ENCODE data around the gene TCL1A.

The TCL1A gene

GRCh38 chr14:95663226-95663797 is 50.6 kb downstream of the TCL1A start:
- no peak for TF ChIP-seq CTCF (IDR thresholded peaks at IDR 0.05; ENCODE audit: low read depth, low read length, missing control alignments)
- no peak overlapping the region for H3K4me3 ChIP-seq (ENCODE audit: low read depth, low read length)
- in situ Hi-C loops (cut with HindIII; ENCODE audit: low sequenced_read_pairs): no loop called here
- no peak for DNase-seq (ENCODE audit: low read depth)

GRCh38 chr14:95662376-95663186 is 51.3 kb downstream of the TCL1A start:
- TF ChIP-seq CTCF (IDR thresholded peaks at IDR 0.05; ENCODE audit: low read depth, low read length, missing control alignments): no peak
- DNase-seq (ENCODE audit: low read depth): no peak
- in situ Hi-C loops (cut with HindIII; ENCODE audit: low sequenced_read_pairs): no loop called here
- H3K4me3 ChIP-seq (ENCODE audit: low read depth, low read length): no peak overlapping the region

- in situ Hi-C loops (cut with HindIII; ENCODE audit: low sequenced_read_pairs): no loop called here
- DNase-seq (ENCODE audit: low read depth): no peak
- no peak overlapping the region for H3K4me3 ChIP-seq (ENCODE audit: low read depth, low read length)
- TF ChIP-seq CTCF (IDR thresholded peaks at IDR 0.05; ENCODE audit: low read depth, low read length, missing control alignments): no peak
These were observed 53.0 kb downstream of the TCL1A start for GRCh38 chr14:95660651-95661515.

- no peak for TF ChIP-seq CTCF (IDR thresholded peaks at IDR 0.05; ENCODE audit: low read depth, low read length, missing control alignments)
- no peak overlapping the region for H3K4me3 ChIP-seq (ENCODE audit: low read depth, low read length)
- in situ Hi-C loops (cut with HindIII; ENCODE audit: low sequenced_read_pairs): no loop called here
- no peak for DNase-seq (ENCODE audit: low read depth)
These were observed 53.9 kb downstream of the TCL1A start for GRCh38 chr14:95659990-95660385.

All from astrocyte of the cerebellum (primary cell).